Measurements from ENCODE around the gene CORO2A. TPM values are rescaled to one million over a fixed set of nuclear protein-coding genes. Genes with fewer than 3 reads are reported as not detected.

CORO2A gene
- total and polyA plus RNA-seq, 2 of the 8 experiments (the other 6 are each of a cell fraction or from before 2014, with no cell fraction given) = 13.7 to 27.9 TPM

- H3K4me3 ChIP-seq (ENCODE audit: extremely low read depth in 1 of 4, insufficient read depth in 2 of 4, low read depth in 3 of 4, low read length in 4 of 4) = no peak overlapping the region
- ChIA-PET CTCF (ENCODE audit: partially characterized antibody) (interaction anchor here (0.6 to 1.4 kb wide), 3 partner anchors 77 to 1808 kb away, joined by 3 to 4 read pairs (median 3); no protein-coding TSS in a partner anchor), POLR2A (ENCODE audit: partially characterized antibody) (no interaction called here)
- no peak overlapping the region for H3K14ac ChIP-seq (ENCODE audit: insufficient read length)
- no peaks in the 10 kb centered on the region for H3K23me2 ChIP-seq (ENCODE audit: low read depth, low read length)
- H3K27ac ChIP-seq (ENCODE audit: low read depth, low read length) = no peak overlapping the region
- no peak overlapping the region for H3K56ac ChIP-seq (replicated peaks; ENCODE audit: insufficient read length, low read depth, low read length)
- peaks cover 0 to 2% (median under 1%) of the 10 kb centered on the region in 4 experiments; a peak in 3 of 7 replicates for H3K27me3 ChIP-seq (replicated peaks in 1 of 4; ENCODE audit: control insufficient read depth in 3 of 4, extremely low read depth in 1 of 4, insufficient read depth in 3 of 4, low read length in 3 of 4)
- H2BK120ac ChIP-seq (replicated peaks; ENCODE audit: low read depth, low read length) = no peak overlapping the region
- WGBS, 2 experiments (ENCODE audit: extremely low coverage in 1 of 2, insufficient coverage in 1 of 2, insufficient read length in 1 of 2, insufficient replicate concordance in 2 of 2, low coverage in 1 of 2, low lambda C conversion rate in 2 of 2, missing lambda C conversion rate in 1 of 2) = 89% methylated on average over 1 of the region's 1 CpG; no CpG with 5 or more reads in 1 of the 2 experiments
- no peak overlapping the region for H3K4me2 ChIP-seq (ENCODE audit: insufficient read depth in 1 of 2, low read depth in 2 of 2, low read length in 2 of 2)
- H2AK5ac ChIP-seq (ENCODE audit: low read depth, low read length) = no peak overlapping the region
- H4K20me1 ChIP-seq (replicated peaks in 1 of 2; ENCODE audit: control insufficient read depth in 1 of 2, insufficient read depth in 2 of 2, low read length in 2 of 2) = peaks cover 2 to 4% of the 10 kb centered on the region in 2 experiments
- DNase-seq (ENCODE audit: low read depth in 1 of 2, low spot score in 2 of 2) (no peak), FAIRE-seq (no peak)
- H4K8ac ChIP-seq (ENCODE audit: extremely low read depth, insufficient read depth, low read length) = no peak overlapping the region
- H3K79me1 ChIP-seq (ENCODE audit: low read depth, low read length) = peaks cover 3% of the 10 kb centered on the region; the same call in 1 of the 2 replicates
- H2AFZ ChIP-seq (ENCODE audit: low read length) = no peak overlapping the region
- no peak overlapping the region for H4K5ac ChIP-seq (ENCODE audit: insufficient read length, low read depth, low read length)
- peaks cover 1 to 5% (median 4%) of the 10 kb centered on the region in 4 experiments; a peak in 5 of 7 replicates for H3K4me1 ChIP-seq (replicated peaks in 1 of 4; ENCODE audit: control insufficient read depth in 3 of 4, insufficient read depth in 4 of 4, low read length in 3 of 4)
- no peak overlapping the region for H2BK15ac ChIP-seq (ENCODE audit: low read length)
- H3K9ac ChIP-seq (replicated peaks in 1 of 4; ENCODE audit: extremely low read depth in 1 of 4, low read depth in 3 of 4, low read length in 3 of 4) = no peak overlapping the region
- no peak overlapping the region for H2BK12ac ChIP-seq (ENCODE audit: low read depth, low read length)
- H2BK5ac ChIP-seq (ENCODE audit: low read depth, low read length) = no peak overlapping the region
- no peak overlapping the region for H3K18ac ChIP-seq (ENCODE audit: extremely low read depth, low read length)
- no peaks in the 10 kb centered on the region for H3K36me3 ChIP-seq (ENCODE audit: control insufficient read depth in 2 of 4, insufficient read depth in 4 of 4, low read length in 3 of 4)
- peak; percentile 48; the same call in 1 of the 2 replicates for TF ChIP-seq KDM1A (IDR thresholded peaks at IDR 0.05; ENCODE audit: borderline replicate concordance, low read length)
- no peak for TF ChIP-seq BRCA1 (IDR thresholded peaks at IDR 0.05; ENCODE audit: low read depth, low read length)
- no peak overlapping the region for H3K4ac ChIP-seq (replicated peaks; ENCODE audit: insufficient read length, low read depth, low read length)
- H4K91ac ChIP-seq (replicated peaks; ENCODE audit: insufficient read length, low read length) = no peak overlapping the region
- no peaks in the 10 kb centered on the region for H3K9me3 ChIP-seq (ENCODE audit: insufficient read depth in 2 of 2, low read depth in 1 of 2, low read length in 1 of 2)
- peaks cover 0 to 4% of the 10 kb centered on the region in 2 experiments; a peak in 2 of 4 replicates for H3K79me2 ChIP-seq (ENCODE audit: control insufficient read depth in 1 of 2, insufficient read depth in 2 of 2, low read length in 2 of 2)
- no peak overlapping the region for H3K23ac ChIP-seq (ENCODE audit: insufficient read length)
- H2BK20ac ChIP-seq (ENCODE audit: low read length) = no peak overlapping the region
Measured at GRCh38 chr9:98186236-98186635, 6.2 kb downstream of the CORO2A start.
